Measurements from ENCODE around the gene WBP1.
"Not testable (repeated sequence)": the region's sequence is repeated elsewhere in the genome, so short reads cannot be mapped to it uniquely, and the experiment has no call there.

The WBP1 gene

DNA sequence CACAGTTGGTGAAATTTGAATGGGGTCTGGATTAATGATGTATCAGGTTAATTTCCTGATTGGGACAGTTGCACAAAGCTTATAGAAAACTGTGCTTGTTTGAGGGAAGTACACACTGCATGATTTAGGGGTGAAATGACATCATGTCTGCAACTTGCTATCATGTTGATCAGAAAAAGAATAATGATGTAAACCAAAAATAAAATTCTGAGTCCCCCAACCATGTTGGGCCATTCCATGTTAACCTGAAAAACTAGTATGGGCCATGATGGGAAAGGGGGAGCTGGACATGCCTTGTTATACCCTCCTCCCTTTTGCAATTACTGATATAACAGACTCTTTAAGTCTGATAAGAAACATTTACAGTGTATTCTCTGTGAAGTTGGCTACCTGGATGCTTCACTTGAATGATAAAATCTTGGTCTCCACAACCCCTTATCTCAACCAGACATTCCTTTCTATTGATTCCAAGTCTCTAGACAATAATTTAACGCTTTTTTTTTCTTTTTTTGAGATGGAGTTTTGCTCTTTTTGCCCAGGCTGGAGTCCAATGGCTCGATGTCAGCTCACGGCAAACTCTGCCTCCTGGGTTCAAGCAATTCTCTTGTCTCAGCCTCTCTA lies 7.6 kb upstream of the WBP1 start:
- Histone ChIP-seq H3K9me3 (ENCODE audit: low read length) (no peaks in the 10 kb centered on the region), H3K27me3 (ENCODE audit: insufficient read depth, low read length) (peaks cover 8% of the 10 kb centered on the region), H2AFZ (ENCODE audit: low read depth, low read length) (no peak overlapping the region), H3K4me1 (ENCODE audit: insufficient read depth, low read length) (peaks cover 5% of the 10 kb centered on the region), H3K36me3 (ENCODE audit: insufficient read depth, low read length) (no peaks in the 10 kb centered on the region), H3K4me3 (ENCODE audit: low read length) (no peak overlapping the region)

DNA sequence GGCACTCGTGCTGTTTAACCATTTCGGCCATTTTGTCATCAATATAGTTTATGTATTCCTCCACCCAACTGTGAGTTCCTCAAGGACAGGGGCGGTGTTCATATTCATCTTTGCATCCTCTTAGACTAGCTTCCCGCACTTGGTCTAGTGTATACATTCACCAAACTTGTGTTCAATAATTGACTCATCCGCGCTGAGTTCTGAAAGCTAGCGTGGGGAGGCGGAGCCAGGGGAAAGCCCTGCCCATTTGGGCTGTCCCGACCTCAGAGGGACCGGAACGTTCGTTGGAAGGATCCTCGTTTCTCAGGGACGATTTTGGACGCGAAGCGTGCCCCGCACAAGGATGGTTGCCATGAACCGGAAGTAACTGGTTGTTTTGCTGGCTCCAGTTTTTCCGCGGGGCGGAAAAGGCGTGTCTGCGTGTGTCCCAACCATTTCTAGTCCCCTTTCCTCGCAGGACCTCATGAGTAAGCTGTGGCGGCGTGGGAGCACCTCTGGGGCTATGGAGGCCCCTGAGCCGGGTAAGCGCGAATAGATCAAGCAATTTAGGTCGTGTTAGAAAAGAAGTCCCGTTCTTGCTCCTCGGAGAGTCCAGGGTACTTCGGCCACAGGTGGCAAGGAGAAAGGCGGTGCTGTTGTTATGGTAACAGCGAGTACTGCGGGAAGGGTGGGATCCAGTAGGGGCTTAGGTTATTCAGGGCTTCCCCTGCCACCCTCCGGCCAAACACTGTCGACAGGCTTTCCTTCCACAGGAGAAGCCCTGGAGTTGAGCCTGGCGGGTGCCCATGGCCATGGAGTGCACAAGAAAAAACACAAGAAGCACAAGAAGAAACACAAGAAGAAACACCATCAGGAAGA lies 3.4 kb upstream of the WBP1 start, which contains the start of gene INO80B:
Gene INO80B, plus strand, starts transcription at position 434 of the 858 bp plus-strand sequence. Its CDS starts 30 bp downstream, at position 464.
- H3K4me1 ChIP-seq (ENCODE audit: insufficient read depth, low read length) = peaks cover 33% of the 10 kb centered on the region
- no peaks in the 10 kb centered on the region for H3K9me3 ChIP-seq (ENCODE audit: low read length)
- peak within 1 kb of the TSS; percentile 85 for H2AFZ ChIP-seq (ENCODE audit: low read depth, low read length)
- no peaks in the 10 kb centered on the region for H3K27me3 ChIP-seq (ENCODE audit: insufficient read depth, low read length)
- peaks cover 4% of the 10 kb centered on the region for H3K36me3 ChIP-seq (ENCODE audit: insufficient read depth, low read length)
- peak within 1 kb of the TSS; percentile 52 for H3K4me3 ChIP-seq (ENCODE audit: low read length)

GRCh38 chr2:74457129-74457548 lies 1.1 kb upstream of the WBP1 start:
- Histone ChIP-seq H3K4me1 (ENCODE audit: insufficient read depth, low read length) (peaks cover 33% of the 10 kb centered on the region), H2AFZ (ENCODE audit: low read depth, low read length) (peak overlapping the region; percentile 70), H3K4me3 (ENCODE audit: low read length) (peak overlapping the region; percentile 84), H3K27me3 (ENCODE audit: insufficient read depth, low read length) (no peaks in the 10 kb centered on the region), H3K36me3 (ENCODE audit: insufficient read depth, low read length) (peaks cover 20% of the 10 kb centered on the region), H3K9me3 (ENCODE audit: low read length) (no peaks in the 10 kb centered on the region)

GRCh38 chr2:74457549-74458131 lies 598 bp upstream of the WBP1 start:
- Histone ChIP-seq H2AFZ (ENCODE audit: low read depth, low read length) (peak overlapping the region; percentile 70), H3K4me1 (ENCODE audit: insufficient read depth, low read length) (peaks cover 33% of the 10 kb centered on the region), H3K4me3 (ENCODE audit: low read length) (peak overlapping the region; percentile 84), H3K36me3 (ENCODE audit: insufficient read depth, low read length) (peaks cover 25% of the 10 kb centered on the region), H3K27me3 (ENCODE audit: insufficient read depth, low read length) (no peaks in the 10 kb centered on the region), H3K9me3 (ENCODE audit: low read length) (no peaks in the 10 kb centered on the region)

- Histone ChIP-seq H2AFZ (ENCODE audit: low read depth, low read length) (no peak overlapping the region), H3K9me3 (ENCODE audit: low read length) (no peaks in the 10 kb centered on the region), H3K4me1 (ENCODE audit: insufficient read depth, low read length) (peaks cover 34% of the 10 kb centered on the region), H3K4me3 (ENCODE audit: low read length) (peak overlapping the region; percentile 84), H3K27me3 (ENCODE audit: insufficient read depth, low read length) (no peaks in the 10 kb centered on the region), H3K36me3 (ENCODE audit: insufficient read depth, low read length) (peaks cover 29% of the 10 kb centered on the region)
These were observed 713 bp downstream of the WBP1 start for GRCh38 chr2:74458938-74459363.

GRCh38 chr2:74459503-74460118 lies 1.4 kb downstream of the WBP1 start:
- peak overlapping the region; percentile 84 for H3K4me3 ChIP-seq (ENCODE audit: low read length)
- peaks cover 40% of the 10 kb centered on the region for H3K4me1 ChIP-seq (ENCODE audit: insufficient read depth, low read length)
- not testable (repeated sequence) for H2AFZ ChIP-seq (ENCODE audit: low read depth, low read length); H3K27me3 ChIP-seq (ENCODE audit: insufficient read depth, low read length); H3K9me3 ChIP-seq (ENCODE audit: low read length)
- H3K36me3 ChIP-seq (ENCODE audit: insufficient read depth, low read length) = peaks cover 29% of the 10 kb centered on the region

GRCh38 chr2:74460187-74460586 lies 1.9 kb downstream of the WBP1 start:
- not testable (repeated sequence) for H3K4me3 ChIP-seq (ENCODE audit: low read length); H3K27me3 ChIP-seq (ENCODE audit: insufficient read depth, low read length); H3K9me3 ChIP-seq (ENCODE audit: low read length); H2AFZ ChIP-seq (ENCODE audit: low read depth, low read length)
- Histone ChIP-seq H3K36me3 (ENCODE audit: insufficient read depth, low read length) (peaks cover 29% of the 10 kb centered on the region), H3K4me1 (ENCODE audit: insufficient read depth, low read length) (peaks cover 40% of the 10 kb centered on the region)

DNA sequence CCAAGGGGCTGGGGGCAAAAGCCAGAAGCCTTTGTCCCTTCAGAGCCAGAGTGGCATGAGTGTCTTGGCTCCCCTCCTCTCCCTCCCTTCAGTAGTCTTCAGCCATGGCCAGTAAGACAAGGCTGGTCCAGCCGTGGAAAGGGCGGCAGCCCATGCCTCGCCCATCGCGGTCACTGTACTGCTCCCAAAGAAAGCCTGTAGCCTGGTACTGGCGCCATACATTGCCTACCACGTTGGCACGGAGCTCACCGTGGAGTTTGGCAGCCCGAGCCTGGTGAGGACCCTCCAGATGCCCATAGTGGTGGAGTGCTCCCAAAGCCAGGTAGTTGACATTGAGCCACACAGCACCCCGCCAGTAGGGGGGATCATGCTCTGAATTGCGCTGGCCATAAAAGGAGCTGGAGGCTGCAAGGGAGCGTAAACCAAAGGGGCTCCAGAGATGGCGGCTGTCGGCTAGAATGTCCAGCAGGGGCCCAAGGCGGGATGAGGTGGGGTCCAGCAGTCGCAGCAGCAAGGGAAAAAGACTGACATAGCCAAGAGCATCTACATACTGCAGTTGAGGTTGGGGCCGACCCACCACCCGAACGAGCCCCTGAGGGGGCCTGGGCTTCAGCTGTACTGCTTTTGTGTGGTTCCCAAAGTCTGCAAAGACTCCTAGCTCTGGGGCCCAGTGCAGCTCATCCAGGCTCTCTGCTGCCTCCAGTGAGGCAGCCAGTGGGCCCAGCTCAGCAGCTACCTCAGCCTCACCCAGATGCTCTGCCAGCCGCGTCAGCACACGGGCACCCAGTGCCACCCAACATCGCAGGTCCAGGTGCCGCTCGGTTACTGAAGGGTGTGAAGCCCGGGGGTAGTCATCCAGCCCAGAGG lies 3.2 kb downstream of the WBP1 start:
- H3K9me3 ChIP-seq (ENCODE audit: low read length) = no peaks in the 10 kb centered on the region
- H3K27me3 ChIP-seq (ENCODE audit: insufficient read depth, low read length) = no peaks in the 10 kb centered on the region
- peaks cover 28% of the 10 kb centered on the region for H3K4me1 ChIP-seq (ENCODE audit: insufficient read depth, low read length)
- H3K36me3 ChIP-seq (ENCODE audit: insufficient read depth, low read length) = peaks cover 29% of the 10 kb centered on the region
- no peak overlapping the region for H3K4me3 ChIP-seq (ENCODE audit: low read length)
- H2AFZ ChIP-seq (ENCODE audit: low read depth, low read length) = no peak overlapping the region

- Histone ChIP-seq H3K4me1 (ENCODE audit: insufficient read depth, low read length) (peaks cover 20% of the 10 kb centered on the region), H3K9me3 (ENCODE audit: low read length) (no peaks in the 10 kb centered on the region), H3K27me3 (ENCODE audit: insufficient read depth, low read length) (no peaks in the 10 kb centered on the region), H3K4me3 (ENCODE audit: low read length) (no peak overlapping the region), H3K36me3 (ENCODE audit: insufficient read depth, low read length) (peaks cover 29% of the 10 kb centered on the region), H2AFZ (ENCODE audit: low read depth, low read length) (no peak overlapping the region)
These were observed 4.0 kb downstream of the WBP1 start for GRCh38 chr2:74462054-74462785.

- H3K4me3 ChIP-seq (ENCODE audit: low read length) = no peak overlapping the region
- H3K4me1 ChIP-seq (ENCODE audit: insufficient read depth, low read length) = peaks cover 20% of the 10 kb centered on the region
- peaks cover 29% of the 10 kb centered on the region for H3K36me3 ChIP-seq (ENCODE audit: insufficient read depth, low read length)
- H2AFZ ChIP-seq (ENCODE audit: low read depth, low read length) = no peak overlapping the region
- H3K9me3 ChIP-seq (ENCODE audit: low read length) = no peaks in the 10 kb centered on the region
- no peaks in the 10 kb centered on the region for H3K27me3 ChIP-seq (ENCODE audit: insufficient read depth, low read length)
These were observed 4.5 kb downstream of the WBP1 start for GRCh38 chr2:74462786-74463105.

DNA sequence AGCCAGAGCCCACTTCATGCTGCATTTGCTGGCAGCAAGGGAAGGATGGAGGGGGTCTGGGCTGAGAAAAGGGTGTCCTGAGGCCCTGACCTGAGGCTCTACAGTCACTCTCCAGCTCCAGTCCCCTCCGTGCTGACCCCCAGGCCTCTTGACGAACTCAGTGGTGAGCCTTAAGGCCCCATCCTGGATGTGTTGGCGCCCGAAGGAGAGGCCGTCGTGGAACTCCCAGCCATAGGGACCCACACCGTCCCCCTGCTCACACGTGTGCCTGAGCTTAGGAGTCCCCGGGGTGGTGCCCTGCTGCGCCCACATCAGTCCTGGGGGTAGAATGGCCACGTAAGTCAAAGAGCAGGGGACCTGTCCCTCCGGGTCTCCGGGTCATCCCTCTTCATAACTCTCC lies 6.2 kb downstream of the WBP1 start:
- peaks cover 12% of the 10 kb centered on the region for H3K4me1 ChIP-seq (ENCODE audit: insufficient read depth, low read length)
- H3K4me3 ChIP-seq (ENCODE audit: low read length) = peak overlapping the region; percentile 64
- H3K27me3 ChIP-seq (ENCODE audit: insufficient read depth, low read length) = no peaks in the 10 kb centered on the region
- peak overlapping the region; percentile 17 for H2AFZ ChIP-seq (ENCODE audit: low read depth, low read length)
- H3K9me3 ChIP-seq (ENCODE audit: low read length) = no peaks in the 10 kb centered on the region
- peaks cover 28% of the 10 kb centered on the region for H3K36me3 ChIP-seq (ENCODE audit: insufficient read depth, low read length)

DNA sequence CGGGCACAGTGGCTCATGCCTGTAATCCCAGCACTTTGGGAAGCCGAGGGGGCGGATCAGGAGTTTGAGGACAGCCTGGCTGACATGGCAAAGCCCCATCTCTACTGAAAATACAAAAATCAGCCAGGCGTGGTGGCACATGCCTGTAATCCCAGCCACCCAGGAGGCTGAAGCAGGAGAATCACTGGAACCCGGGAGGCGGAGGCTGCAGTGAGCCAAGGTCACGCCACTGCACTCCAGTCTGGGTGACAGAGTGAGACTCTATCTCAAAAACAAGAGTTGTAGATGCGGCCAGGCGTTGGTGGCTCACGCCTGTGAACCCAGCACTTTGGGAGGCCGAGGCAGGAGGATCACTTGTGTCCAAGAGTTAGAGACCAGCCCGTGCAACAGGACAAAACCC lies 12.5 kb downstream of the WBP1 start:
- H3K4me3 ChIP-seq (ENCODE audit: low read length); H3K27me3 ChIP-seq (ENCODE audit: insufficient read depth, low read length); H2AFZ ChIP-seq (ENCODE audit: low read depth, low read length); H3K9me3 ChIP-seq (ENCODE audit: low read length): not testable (repeated sequence)
- H3K4me1 ChIP-seq (ENCODE audit: insufficient read depth, low read length) = peaks cover 15% of the 10 kb centered on the region
- peaks cover 16% of the 10 kb centered on the region for H3K36me3 ChIP-seq (ENCODE audit: insufficient read depth, low read length)
